HG03521 (cell line): ENCODE data around the gene C9orf72.
"Not testable (repeated sequence)": the region's sequence is repeated elsewhere in the genome, so short reads cannot be mapped to it uniquely, and the experiment has no call there.

Experiments
- ATAC-seq: cut with Tn5 transposase; IDR thresholded peaks from one replicate; pipeline ENCODE4 v1.9.1; 2021; ENCODE audit warnings: mild to moderate bottlenecking, moderate library complexity; ENCODE audit not compliant: unreplicated experiment

The C9orf72 gene

DNA sequence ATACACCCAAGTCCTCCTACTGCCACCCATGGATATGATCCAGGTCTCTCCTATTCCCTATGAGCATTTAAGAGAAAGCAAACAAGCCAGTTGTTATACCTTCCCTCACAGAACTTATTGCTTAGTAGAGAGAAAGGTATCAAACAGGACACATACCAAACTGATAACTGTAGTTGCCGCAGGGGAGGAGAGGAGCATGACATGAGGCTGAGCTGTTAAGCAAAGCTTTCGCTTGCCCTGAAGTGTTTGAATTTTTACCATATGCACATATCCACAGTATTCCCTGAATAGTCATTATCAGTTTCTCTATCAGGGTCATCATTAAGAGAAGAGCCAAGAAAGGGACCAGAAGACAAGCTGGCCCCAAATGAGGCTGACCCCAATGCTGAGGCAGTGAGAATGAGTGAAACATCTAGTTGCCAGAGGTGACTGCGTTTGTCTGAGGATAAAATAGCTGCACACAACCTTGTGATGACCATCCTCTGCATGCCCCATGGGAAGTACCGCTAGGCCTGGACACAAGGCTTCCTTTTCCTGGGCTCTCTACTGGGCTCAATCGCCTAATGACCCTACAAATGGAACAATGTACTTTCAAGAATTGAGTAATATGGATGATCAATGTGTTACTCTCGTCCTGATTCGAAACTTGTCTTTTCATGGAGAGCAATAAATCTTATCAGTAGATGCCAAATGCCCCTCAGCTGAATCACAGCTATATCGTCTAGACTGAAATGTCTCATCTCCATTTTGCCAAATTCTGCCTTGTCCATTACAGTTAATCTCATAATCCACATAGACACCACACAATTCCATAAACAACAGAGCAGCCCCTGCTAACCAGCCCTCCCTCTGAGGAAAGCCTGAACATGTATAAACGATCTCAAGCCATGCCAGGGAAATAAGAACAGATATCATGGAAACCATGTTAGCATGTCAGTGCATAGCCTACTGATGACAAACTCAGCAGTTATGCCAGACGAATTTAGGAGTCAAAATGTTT lies 53.5 kb downstream of the C9orf72 start:
- no peak for ATAC-seq

DNA sequence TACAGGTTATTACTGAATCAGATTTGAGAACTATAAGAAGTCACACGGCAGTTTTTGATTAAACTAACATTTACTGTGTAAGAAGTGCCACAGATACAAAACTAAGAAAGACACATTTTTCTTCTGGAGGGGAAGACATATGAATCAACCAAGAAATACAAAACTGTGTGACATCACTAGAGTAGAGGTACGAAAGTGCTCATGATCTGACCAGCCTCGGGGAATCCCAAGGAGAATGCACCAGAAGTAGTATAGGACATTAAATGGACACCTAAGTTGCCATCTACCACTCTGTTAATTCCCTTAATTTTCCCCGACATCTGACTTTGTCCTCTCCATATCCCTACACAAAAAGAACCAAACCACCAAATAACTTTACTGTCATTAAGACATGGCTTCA lies 54.5 kb downstream of the C9orf72 start:
- no peak for ATAC-seq

DNA sequence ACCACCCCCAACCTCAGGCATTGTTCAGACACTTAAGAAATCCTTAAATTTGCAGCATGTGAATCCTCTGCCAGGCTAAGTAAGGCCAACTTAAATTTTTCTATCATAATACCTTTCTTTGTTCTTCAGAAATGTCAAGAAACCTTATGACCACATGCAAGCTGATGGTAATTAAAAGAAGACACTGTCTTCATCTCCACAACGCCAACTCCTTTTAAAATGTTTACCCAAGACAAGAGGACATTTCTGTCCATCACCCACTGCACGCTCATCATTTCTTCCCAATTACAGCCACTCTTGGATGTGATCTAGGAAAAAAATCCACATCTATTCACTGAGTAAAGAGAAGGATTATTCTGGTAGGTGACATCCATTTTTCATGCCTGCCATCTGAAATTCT lies 55.3 kb downstream of the C9orf72 start:
- no peak for ATAC-seq

DNA sequence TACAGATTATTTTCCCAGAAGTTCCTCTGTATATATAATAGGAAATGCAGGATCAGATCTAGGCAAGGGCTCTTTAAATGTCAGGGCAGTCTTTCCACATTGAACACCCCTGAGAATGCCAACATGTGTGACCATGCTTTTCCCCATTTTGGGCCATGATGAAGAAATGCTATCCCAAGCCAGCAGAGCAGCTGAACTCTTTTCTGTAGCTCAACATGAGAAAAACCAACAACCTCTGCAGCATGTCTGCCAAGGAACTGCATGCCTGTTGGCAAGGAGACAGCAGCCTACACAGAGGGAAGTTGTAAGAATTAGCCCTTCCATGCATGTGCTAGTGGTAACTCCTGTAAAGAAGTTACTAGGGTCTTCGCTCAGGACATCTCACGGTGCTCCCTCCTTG lies 58.7 kb downstream of the C9orf72 start:
- ATAC-seq, result no peak

DNA sequence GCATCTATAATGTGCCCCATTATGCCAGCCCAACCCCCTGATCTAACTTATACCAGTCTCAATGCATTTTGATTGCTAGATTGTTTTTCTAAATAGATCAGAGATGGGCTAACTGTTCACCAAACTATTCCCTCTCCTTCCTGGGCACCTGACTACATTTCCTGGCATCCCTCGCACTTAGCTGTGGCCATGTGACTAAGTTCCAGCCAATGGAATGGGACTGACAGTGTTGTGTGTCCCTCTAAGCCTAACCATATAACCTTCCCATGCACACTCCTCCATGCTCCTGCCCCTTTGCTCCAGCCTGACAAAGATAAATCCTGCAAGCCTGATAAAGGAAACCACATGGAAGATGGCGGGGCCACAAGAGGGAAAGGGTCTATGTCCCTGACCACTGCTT lies 61.5 kb downstream of the C9orf72 start:
- no peak for ATAC-seq

DNA sequence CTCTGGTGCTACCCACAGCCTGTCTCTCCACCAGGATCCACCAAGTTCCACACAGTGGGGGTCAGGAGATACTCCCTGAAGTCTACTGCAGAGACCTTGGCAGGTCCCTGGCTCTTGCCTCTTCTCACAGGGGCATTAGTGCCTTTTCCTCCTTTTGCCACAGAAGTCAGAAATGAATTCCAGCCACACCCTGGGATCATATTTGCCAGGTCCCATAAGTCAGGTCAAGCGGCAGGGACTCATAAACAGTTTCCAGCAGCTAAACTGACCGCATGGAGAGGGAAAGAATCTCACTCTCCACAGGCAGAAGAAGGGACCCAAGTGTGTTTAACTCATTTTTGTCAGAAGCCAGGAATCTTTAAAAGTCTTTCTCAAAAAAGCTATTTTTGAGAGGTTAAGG lies 62.5 kb downstream of the C9orf72 start:
- no peak for ATAC-seq

DNA sequence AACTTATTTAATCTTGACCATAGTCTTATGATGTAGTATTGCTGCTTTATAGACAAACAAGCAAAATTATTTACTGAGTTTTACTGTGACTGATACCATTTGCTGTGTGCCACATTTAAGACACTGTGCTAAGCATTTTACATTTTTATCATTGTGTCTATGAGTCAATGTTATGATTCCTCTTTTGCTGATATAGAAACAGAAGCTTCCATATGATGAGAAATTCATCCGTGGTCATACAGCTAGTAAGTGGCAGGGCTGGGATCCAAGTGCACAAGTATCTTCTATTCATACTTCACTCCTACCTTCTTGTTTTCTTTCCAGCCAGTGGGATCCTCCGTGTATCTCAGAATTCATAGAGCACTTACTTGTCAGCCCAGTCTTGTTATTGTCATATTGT lies 66.3 kb downstream of the C9orf72 start:
- no peak for ATAC-seq

DNA sequence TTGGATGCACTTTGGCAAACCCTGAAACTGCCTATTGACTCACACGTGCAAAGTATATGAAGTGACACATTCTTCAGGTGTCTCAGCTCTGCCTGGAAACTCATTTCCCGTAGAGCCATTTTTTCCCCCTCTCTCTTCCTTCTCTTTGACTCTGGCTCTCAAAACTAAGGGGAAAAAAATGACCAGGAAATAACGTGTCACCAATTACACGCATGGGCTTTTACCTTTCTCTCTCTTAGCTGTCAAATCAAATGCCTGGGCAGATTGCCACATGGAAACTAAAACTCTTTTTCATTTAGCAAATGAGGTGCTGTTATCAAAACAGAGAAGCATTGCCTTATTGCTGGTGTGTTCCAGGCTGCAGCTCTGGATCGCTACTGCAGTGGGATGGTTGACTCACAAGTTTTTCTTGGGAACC lies 67.5 kb downstream of the C9orf72 start:
- no peak for ATAC-seq

DNA sequence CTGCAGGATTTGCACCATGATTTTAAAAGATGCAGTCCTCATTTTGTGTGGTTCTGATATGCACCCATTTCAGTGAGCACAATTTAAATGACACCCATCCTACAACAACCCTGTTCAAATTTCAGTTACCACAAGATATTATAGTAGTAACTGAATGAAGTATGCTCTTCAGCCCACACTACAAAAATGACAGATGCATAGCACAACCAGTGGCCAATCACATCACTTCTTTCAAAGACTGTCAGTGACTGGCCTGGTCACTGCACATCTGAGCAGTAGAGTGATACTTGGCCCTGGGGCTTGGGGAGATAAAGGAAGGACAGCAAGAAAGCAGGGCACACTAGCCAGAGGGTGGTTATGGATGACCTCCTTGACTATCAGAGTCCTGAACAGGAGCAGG lies 69.0 kb downstream of the C9orf72 start:
- no peak for ATAC-seq

DNA sequence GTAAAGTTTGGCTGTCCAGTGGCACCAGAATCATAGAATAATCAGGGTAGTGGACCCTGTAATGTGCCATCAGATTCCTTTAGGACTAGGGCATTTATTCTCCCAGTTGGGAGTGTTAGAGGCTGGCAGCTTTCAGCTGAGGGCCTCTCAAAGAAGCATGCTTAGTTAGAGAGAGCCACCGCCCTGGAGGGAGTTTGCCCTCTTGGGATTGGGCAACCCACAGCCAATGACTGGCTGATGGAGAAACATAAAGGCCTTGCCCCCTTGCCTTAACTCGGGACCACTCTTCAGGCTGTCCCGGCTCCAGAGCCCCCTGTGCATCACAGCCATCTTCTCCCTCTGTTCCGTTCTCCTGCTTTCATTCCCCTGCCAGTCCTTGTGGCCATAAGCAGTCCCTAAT lies 69.7 kb downstream of the C9orf72 start:
- no peak for ATAC-seq

DNA sequence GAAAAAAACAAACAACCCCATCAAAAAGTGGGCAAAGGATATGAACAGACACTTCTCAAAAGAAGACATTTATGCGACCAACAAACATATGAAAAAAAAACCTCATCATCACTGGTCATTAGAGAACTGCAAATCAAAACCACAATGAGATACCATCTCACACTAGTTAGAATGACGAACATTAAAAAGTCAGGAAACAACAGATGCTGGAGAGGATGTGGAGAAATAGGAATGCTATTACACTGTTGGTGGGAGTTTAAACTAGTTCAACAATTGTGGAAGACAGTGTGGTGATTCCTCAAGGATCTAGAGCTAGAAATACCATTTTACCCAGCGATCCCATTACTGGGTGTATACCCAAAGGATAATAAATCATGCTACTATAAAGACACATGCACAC lies 72.4 kb downstream of the C9orf72 start:
- ATAC-seq, result not testable (repeated sequence)

DNA sequence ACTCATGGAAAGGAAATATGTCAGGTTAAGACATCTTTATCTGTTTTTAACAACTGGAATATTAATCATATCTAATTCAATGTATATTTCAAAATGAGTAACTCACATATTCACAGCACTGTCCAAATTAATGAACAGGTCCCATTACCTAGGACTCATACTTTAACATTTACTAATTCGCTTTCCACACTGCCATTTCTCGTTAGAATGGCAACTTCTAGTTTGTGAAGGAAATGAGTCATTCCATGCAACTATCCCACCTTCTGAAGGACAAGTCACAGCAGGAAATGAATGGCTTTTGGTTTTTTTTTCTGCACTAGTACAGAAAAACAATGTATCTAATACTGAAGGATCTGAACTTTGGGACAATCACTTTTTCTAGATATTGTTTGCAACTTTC lies 73.8 kb downstream of the C9orf72 start:
- ATAC-seq, result no peak

DNA sequence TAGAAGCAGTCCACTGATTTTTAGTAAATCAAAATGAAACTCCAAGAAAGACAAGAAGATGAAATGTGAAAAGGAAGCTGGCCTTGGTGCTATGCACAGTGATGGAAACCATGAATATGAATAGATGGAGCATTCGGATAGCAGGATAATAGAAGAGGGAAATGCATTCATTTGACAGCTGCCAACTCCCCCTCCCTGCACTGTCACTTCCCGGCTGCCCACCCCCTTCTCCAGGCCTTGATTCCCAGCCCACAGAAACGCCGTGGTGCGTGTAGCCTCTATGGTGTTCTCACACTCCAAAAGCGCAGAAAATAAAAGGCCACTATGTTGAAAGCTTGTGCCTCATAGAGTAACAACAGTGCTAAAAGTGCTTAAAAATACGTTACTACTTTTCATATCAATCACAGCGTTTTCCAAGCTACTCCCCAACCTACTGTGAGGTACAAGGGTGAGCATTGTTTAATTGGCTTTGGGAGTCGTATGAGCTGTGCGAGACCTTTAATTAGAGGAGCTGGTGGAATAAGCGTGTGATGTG lies 75.3 kb downstream of the C9orf72 start:
- no peak for ATAC-seq
